ENCODE measurements around the gene MEIOC. TPM values are rescaled to one million over a fixed set of nuclear protein-coding genes. Genes with fewer than 3 reads are reported as not detected.

The MEIOC gene
- total RNA-seq, 1 experiment from 2014 or later = 5.0 TPM

- ATAC-seq = no peak
- no peaks in the 10 kb centered on the region for H3K27me3 Mint-ChIP-seq (ENCODE audit: low read depth)
- ChIA-PET CTCF (interaction anchor here (0.8 kb wide), 1 partner anchor 165 kb away, joined by 3 read pairs; no protein-coding TSS in a partner anchor), POLR2A (no interaction called here)
- TF ChIP-seq EMX1 (CRISPR knock-in tag; IDR thresholded peaks at IDR 0.05) = no peak
- TF ChIP-seq ZNF121 (CRISPR knock-in tag; IDR thresholded peaks at IDR 0.05) = peak; percentile 42; the same call in 1 of the 2 replicates
- no peak overlapping the region for H3K27ac Mint-ChIP-seq
- no peaks in the 10 kb centered on the region for H3K9me3 Mint-ChIP-seq
- DNase-seq (ENCODE audit: low spot score) = no peak
- peaks cover 16% of the 10 kb centered on the region for H3K4me1 Mint-ChIP-seq
- H3K4me3 Mint-ChIP-seq = peak overlapping the region; percentile 96
- H3K36me3 Mint-ChIP-seq = peaks cover 8% of the 10 kb centered on the region
Measured at GRCh38 chr17:44688200-44688599, 31.9 kb downstream of the MEIOC start.

DNA sequence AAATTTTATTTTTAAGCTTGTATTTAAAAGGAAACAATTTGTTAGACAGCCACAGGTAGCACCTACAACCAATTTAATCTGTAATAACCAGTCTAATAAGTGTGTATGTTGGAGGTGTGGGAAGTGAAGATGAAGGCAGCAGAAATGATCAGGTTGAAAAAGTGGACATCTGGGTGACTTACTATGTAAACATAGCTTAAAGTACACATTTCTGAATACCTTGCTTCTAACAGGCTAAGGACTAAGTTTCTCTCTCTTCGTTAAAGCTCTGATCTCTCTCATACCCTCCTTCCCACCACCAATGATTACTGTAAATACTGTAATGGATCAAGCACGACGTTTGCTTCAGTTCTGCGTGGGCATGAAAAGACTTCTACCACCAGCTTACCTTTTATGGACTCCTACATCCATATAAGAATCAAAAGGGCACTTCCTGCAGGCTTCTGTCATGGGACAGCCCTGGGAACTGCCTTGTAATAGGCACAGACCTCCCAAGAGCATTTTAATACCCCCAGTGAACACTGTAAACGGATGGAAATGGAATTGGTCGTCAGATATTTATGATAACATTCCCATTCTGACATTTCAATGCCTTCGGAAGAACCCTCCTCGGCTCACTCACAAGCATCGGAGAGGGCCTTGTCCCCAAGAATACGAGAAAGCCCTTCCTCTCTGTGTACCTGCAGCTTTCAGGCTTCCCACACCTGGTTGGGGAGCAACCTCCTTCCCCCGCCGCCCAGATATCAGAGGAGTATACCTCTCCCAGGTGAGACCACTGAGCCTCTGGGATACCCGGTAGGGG lies 32.6 kb downstream of the MEIOC start:
- POLR2A ChIA-PET = interaction anchor here (0.6 kb wide), 1 partner anchor 352 kb away, joined by 5 read pairs; no protein-coding TSS in a partner anchor
- Mint-ChIP-seq H3K27ac (peak overlapping the region; percentile 96), H3K9me3 (no peaks in the 10 kb centered on the region), H3K4me3 (peak overlapping the region; percentile 96), H3K36me3 (peaks cover 1% of the 10 kb centered on the region), H3K4me1 (peaks cover 16% of the 10 kb centered on the region), H3K27me3 (ENCODE audit: low read depth) (no peaks in the 10 kb centered on the region)
- ATAC-seq (peak; percentile 20; the same call in 1 of the 2 replicates), DNase-seq (ENCODE audit: low spot score) (no peak)
- no peak for TF ChIP-seq SMAD4 (CRISPR knock-in tag; IDR thresholded peaks at IDR 0.05)
- no peak for TF ChIP-seq ZNF121 (CRISPR knock-in tag; IDR thresholded peaks at IDR 0.05)
- TF ChIP-seq, protein P1, sequence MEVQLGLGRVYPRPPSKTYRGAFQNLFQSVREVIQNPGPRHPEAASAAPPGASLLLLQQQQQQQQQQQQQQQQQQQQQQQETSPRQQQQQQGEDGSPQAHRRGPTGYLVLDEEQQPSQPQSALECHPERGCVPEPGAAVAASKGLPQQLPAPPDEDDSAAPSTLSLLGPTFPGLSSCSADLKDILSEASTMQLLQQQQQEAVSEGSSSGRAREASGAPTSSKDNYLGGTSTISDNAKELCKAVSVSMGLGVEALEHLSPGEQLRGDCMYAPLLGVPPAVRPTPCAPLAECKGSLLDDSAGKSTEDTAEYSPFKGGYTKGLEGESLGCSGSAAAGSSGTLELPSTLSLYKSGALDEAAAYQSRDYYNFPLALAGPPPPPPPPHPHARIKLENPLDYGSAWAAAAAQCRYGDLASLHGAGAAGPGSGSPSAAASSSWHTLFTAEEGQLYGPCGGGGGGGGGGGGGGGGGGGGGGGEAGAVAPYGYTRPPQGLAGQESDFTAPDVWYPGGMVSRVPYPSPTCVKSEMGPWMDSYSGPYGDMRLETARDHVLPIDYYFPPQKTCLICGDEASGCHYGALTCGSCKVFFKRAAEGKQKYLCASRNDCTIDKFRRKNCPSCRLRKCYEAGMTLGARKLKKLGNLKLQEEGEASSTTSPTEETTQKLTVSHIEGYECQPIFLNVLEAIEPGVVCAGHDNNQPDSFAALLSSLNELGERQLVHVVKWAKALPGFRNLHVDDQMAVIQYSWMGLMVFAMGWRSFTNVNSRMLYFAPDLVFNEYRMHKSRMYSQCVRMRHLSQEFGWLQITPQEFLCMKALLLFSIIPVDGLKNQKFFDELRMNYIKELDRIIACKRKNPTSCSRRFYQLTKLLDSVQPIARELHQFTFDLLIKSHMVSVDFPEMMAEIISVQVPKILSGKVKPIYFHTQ (CRISPR knock-in tag; IDR thresholded peaks at IDR 0.05) = no peak
- TF ChIP-seq ESRRA (CRISPR knock-in tag; IDR thresholded peaks at IDR 0.05; ENCODE audit: borderline replicate concordance) = no peak
- CTCF ChIA-PET = interaction anchor here (0.8 to 1.4 kb wide), 2 partner anchors 33 to 166 kb away, joined by 3 to 4 read pairs; partner anchors contain the start of gene MEIOC

DNA sequence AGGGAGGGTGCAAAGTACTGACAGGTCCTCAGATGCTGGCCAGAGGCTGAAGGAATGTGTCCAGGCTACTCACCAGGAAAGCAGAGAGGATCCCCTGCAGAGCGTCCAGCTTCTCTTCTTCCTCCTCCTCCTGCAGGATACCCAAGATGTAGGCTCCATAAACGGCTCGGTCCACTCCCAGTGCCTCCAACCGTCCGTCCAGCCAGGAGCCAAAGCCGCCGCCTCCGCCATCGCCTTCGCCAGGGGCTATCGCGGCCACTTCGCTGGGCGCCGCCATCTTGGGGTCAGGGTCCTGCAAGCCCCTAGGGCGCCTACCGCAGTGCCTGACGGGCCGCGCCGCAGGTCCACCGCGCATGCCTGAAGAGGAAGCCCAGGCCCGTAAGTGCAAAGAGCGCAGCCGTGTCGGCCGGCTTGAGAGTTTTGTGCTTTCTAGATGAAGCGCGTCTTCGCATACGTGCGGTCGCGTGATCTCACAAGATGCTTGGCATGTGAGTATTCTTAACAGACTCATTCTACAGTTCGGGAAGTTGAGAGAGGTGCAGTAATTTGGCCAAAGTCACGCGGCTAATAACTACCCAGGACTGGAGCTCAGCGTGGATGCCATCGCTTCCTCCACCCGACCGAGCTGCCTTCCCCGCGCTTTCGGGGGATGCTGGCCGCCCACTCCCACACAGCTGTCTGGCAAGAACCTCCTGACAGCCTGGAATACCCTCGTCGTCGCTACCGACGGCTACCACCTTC lies 33.4 kb downstream of the MEIOC start, which contains the start of gene CCDC43:
CCDC43 (minus strand) TSS at position 300 of the 741 bp plus-strand sequence; CDS start at position 277, 23 bp downstream.
- no peaks in the 10 kb centered on the region for H3K9me3 Mint-ChIP-seq
- H3K36me3 Mint-ChIP-seq = no peaks in the 10 kb centered on the region
- H3K27me3 Mint-ChIP-seq (ENCODE audit: low read depth) = no peaks in the 10 kb centered on the region
- ChIA-PET CTCF (interaction anchor here (0.8 to 2.2 kb wide), 4 partner anchors 19 to 167 kb away, joined by 3 to 14 read pairs (median 4); partner anchors contain the start of genes DBF4B and MEIOC), POLR2A (interaction anchor here (0.6 kb wide), 1 partner anchor 39 kb away, joined by 3 read pairs; no protein-coding TSS in a partner anchor)
- H3K27ac Mint-ChIP-seq = peak within 1 kb of the TSS; percentile 96
- DNase-seq (ENCODE audit: low spot score) (peak; percentile 93), ATAC-seq (peak; percentile 98)
- H3K4me1 Mint-ChIP-seq = peaks cover 16% of the 10 kb centered on the region
- H3K4me3 Mint-ChIP-seq = peak within 1 kb of the TSS; percentile 96
- TF ChIP-seq ZMAT4 (CRISPR knock-in tag; IDR thresholded peaks at IDR 0.05) = no peak
- TF ChIP-seq, protein P2, sequence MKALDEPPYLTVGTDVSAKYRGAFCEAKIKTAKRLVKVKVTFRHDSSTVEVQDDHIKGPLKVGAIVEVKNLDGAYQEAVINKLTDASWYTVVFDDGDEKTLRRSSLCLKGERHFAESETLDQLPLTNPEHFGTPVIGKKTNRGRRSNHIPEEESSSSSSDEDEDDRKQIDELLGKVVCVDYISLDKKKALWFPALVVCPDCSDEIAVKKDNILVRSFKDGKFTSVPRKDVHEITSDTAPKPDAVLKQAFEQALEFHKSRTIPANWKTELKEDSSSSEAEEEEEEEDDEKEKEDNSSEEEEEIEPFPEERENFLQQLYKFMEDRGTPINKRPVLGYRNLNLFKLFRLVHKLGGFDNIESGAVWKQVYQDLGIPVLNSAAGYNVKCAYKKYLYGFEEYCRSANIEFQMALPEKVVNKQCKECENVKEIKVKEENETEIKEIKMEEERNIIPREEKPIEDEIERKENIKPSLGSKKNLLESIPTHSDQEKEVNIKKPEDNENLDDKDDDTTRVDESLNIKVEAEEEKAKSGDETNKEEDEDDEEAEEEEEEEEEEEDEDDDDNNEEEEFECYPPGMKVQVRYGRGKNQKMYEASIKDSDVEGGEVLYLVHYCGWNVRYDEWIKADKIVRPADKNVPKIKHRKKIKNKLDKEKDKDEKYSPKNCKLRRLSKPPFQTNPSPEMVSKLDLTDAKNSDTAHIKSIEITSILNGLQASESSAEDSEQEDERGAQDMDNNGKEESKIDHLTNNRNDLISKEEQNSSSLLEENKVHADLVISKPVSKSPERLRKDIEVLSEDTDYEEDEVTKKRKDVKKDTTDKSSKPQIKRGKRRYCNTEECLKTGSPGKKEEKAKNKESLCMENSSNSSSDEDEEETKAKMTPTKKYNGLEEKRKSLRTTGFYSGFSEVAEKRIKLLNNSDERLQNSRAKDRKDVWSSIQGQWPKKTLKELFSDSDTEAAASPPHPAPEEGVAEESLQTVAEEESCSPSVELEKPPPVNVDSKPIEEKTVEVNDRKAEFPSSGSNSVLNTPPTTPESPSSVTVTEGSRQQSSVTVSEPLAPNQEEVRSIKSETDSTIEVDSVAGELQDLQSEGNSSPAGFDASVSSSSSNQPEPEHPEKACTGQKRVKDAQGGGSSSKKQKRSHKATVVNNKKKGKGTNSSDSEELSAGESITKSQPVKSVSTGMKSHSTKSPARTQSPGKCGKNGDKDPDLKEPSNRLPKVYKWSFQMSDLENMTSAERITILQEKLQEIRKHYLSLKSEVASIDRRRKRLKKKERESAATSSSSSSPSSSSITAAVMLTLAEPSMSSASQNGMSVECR (CRISPR knock-in tag; IDR thresholded peaks at IDR 0.05; ENCODE audit: borderline replicate concordance) = peak; percentile 92; the same call in 1 of the 2 replicates
- TF ChIP-seq ZNF416 (CRISPR knock-in tag; IDR thresholded peaks at IDR 0.05) = no peak
- TF ChIP-seq ZNF121 (CRISPR knock-in tag; IDR thresholded peaks at IDR 0.05) = no peak
- TF ChIP-seq SMAD3 (CRISPR knock-in tag; IDR thresholded peaks at IDR 0.05; ENCODE audit: borderline replicate concordance) = peak; percentile 81; the same call in 1 of the 2 replicates
- TF ChIP-seq JUN (CRISPR knock-in tag; IDR thresholded peaks at IDR 0.05) = peak; percentile 45; the same call in 1 of the 2 replicates
- TF ChIP-seq CDX4 (CRISPR knock-in tag; IDR thresholded peaks at IDR 0.05; ENCODE audit: borderline replicate concordance) = no peak
- TF ChIP-seq, protein P3, sequence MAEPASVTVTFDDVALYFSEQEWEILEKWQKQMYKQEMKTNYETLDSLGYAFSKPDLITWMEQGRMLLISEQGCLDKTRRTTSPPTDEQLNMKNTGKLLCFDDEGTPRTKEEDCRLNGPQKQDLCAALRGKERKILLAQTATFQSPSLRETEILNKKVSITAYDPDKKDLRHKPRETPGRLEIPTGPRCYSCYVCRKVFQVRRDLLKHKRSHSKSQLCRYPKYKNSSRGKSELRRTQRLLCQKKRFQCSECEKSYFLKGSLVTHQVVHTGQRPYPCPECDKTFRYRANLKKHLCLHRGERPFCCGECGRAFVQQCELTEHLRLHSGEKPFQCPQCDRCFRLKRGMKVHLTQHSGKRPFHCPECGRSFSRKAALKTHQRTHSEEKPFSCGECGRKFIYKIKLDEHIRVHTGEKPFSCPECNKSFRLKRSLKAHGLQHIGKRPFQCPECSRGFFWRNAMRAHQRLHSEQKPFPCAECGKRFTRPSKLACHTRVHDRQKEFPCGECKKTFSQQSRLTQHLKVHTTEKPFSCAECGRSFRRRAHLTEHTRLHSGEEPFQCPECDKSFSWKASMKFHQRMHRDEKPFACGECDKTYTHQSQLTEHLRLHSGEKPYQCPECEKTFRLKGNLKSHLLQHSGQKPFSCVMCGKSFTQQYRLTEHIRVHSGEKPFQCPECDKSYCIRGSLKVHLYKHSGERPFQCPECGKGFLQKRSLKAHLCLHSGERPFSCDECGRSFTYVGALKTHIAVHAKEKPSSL (CRISPR knock-in tag; conservative IDR thresholded peaks at IDR 0.05) = no peak

Data from WTC11 (cell line).